Stomach (tissue), 4 donors: ENCODE measurements around the gene UPK2.

Experiments used
- EP300 ChIP-seq: sonication (generic); formaldehyde crosslinking; IDR thresholded peaks from one replicate; pipeline ENCODE4 v1.6.1; 2017; ENCODE audit warnings: antibody characterized with exemption
- POLR2A ChIP-seq, 4 donors: fragments of 450-650 bp; IDR thresholded peaks; one replicate each; pipeline ENCODE4 v1.6.1; 2016; ENCODE audit warnings: antibody characterized with exemption in 4 of 4, control low read depth in 2 of 4, mild to moderate bottlenecking in 1 of 4, moderate library complexity in 1 of 4
- POLR2AphosphoS5 ChIP-seq, 3 donors: sonication (generic); formaldehyde crosslinking; IDR thresholded peaks; one replicate each; pipeline ENCODE4 v1.6.1; 2016; ENCODE audit warnings: antibody characterized with exemption in 3 of 3
- TF ChIP-seq, protein P1 (sequence below), 7 experiments: fragments of 450-650 bp in 4 of 7; fragments of 200-600 bp in 3 of 7; sonication (generic) in 3 of 7; IDR thresholded peaks; one replicate each; pipeline ENCODE4 v1.5.1; 2016 to 2019; ENCODE audit warnings: antibody characterized with exemption in 7 of 7, control low read depth in 2 of 7, mild to moderate bottlenecking in 1 of 7

DNA sequence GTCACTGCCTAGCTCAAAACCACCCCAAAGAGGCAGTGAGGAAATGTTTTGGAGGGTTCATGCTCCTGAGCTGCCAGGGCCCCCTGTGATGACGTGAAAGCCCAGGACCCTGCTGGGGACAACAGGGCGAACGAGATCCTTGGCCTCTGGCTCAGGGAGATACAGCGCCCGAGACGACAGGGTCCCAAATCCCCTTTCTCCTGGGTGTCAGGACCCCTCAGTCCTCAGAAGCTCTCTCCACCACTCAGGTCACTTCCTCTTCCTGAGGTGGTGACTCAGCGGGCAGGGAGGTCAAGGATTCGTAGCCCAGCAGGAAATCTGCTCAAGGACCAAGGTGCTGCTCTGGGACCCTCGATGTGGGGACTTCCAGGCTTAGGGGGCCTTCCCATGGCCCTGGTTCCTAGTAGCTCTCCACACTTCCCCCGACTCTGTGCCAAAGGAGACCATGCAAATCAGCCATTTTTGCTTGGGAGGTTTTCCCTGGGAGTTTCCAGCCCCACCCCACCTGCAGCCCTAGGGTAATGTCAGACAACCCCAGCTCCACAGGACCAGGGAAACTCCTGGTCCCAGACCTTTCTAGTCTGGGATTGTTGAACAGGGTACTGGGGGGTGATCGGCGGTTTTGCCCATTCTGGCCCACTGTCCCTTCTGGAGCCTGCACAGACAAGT, 43.2 kb upstream of the UPK2 start:
- TF ChIP-seq, protein P1, sequence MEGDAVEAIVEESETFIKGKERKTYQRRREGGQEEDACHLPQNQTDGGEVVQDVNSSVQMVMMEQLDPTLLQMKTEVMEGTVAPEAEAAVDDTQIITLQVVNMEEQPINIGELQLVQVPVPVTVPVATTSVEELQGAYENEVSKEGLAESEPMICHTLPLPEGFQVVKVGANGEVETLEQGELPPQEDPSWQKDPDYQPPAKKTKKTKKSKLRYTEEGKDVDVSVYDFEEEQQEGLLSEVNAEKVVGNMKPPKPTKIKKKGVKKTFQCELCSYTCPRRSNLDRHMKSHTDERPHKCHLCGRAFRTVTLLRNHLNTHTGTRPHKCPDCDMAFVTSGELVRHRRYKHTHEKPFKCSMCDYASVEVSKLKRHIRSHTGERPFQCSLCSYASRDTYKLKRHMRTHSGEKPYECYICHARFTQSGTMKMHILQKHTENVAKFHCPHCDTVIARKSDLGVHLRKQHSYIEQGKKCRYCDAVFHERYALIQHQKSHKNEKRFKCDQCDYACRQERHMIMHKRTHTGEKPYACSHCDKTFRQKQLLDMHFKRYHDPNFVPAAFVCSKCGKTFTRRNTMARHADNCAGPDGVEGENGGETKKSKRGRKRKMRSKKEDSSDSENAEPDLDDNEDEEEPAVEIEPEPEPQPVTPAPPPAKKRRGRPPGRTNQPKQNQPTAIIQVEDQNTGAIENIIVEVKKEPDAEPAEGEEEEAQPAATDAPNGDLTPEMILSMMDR (IDR thresholded peaks at IDR 0.05) = no peak
- TF ChIP-seq POLR2A (IDR thresholded peaks at IDR 0.05) (no peak), POLR2AphosphoS5 (IDR thresholded peaks at IDR 0.05) (no peak), EP300 (no peak)
